ENCODE results near the gene NGFR. TPM values are rescaled to one million over a fixed set of nuclear protein-coding genes. Genes with fewer than 3 reads are reported as not detected.

Gene NGFR
- total RNA-seq, 1 donor from 2014 or later = 1.2 TPM

DNA sequence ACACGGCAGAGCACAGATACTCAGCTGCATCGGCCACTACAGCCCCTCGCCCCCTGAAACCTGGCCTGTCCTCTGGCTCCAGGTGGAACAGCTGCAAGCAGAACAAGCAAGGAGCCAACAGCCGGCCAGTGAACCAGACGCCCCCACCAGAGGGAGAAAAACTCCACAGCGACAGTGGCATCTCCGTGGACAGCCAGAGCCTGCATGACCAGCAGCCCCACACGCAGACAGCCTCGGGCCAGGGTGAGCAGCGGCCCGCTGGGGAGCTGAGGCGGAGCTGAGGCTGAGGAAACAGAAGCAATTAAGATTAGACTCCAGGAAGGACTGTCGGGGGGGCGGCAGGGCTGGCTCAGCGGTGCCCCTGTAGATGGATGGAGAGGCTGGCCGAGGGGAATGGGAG is 16.7 kb downstream of the NGFR start:
- no peaks in the 10 kb centered on the region for H3K36me3 Mint-ChIP-seq (ENCODE audit: low read depth)
- H3K27ac Mint-ChIP-seq = no peak overlapping the region
- no peak for TF ChIP-seq CTCF (IDR thresholded peaks at IDR 0.05)
- H3K27me3 Mint-ChIP-seq = peaks cover 25% of the 10 kb centered on the region
- ChIA-PET CTCF (no interaction called here), POLR2A (no interaction called here)
- H3K4me3 Mint-ChIP-seq = no peak overlapping the region
- no peak for DNase-seq
- no peak for ATAC-seq (ENCODE audit: low read depth)
- H3K9me3 Mint-ChIP-seq = no peaks in the 10 kb centered on the region
- H3K4me1 Mint-ChIP-seq = no peaks in the 10 kb centered on the region
- intact Hi-C loops (cut with micrococcal nuclease) = no loop called here

GRCh38 chr17:49512296-49513043 is 17.4 kb downstream of the NGFR start:
- no peaks in the 10 kb centered on the region for H3K9me3 Mint-ChIP-seq
- ChIA-PET POLR2A (no interaction called here), CTCF (no interaction called here)
- no peak for DNase-seq
- no peak for ATAC-seq (ENCODE audit: low read depth)
- no peak for TF ChIP-seq CTCF (IDR thresholded peaks at IDR 0.05)
- H3K27me3 Mint-ChIP-seq = peaks cover 19% of the 10 kb centered on the region
- no peaks in the 10 kb centered on the region for H3K36me3 Mint-ChIP-seq (ENCODE audit: low read depth)
- no peak overlapping the region for H3K27ac Mint-ChIP-seq
- no peak overlapping the region for H3K4me3 Mint-ChIP-seq
- intact Hi-C loops (cut with micrococcal nuclease) = no loop called here
- no peaks in the 10 kb centered on the region for H3K4me1 Mint-ChIP-seq

DNA sequence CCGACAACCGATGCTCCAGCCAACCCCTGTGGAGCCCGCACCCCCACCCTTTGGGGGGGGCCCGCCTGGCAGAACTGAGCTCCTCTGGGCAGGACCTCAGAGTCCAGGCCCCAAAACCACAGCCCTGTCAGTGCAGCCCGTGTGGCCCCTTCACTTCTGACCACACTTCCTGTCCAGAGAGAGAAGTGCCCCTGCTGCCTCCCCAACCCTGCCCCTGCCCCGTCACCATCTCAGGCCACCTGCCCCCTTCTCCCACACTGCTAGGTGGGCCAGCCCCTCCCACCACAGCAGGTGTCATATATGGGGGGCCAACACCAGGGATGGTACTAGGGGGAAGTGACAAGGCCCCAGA is 17.9 kb downstream of the NGFR start:
- no peak for DNase-seq
- CTCF ChIA-PET = no interaction called here

DNA sequence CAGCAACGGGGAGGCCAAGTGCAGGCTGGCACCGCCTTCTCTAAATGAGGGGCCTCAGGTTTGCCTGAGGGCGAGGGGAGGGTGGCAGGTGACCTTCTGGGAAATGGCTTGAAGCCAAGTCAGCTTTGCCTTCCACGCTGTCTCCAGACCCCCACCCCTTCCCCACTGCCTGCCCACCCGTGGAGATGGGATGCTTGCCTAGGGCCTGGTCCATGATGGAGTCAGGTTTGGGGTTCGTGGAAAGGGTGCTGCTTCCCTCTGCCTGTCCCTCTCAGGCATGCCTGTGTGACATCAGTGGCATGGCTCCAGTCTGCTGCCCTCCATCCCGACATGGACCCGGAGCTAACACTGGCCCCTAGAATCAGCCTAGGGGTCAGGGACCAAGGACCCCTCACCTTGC is 18.5 kb downstream of the NGFR start:
- intact Hi-C loops (cut with micrococcal nuclease) = no loop called here
- no peak overlapping the region for H3K4me3 Mint-ChIP-seq
- ATAC-seq (ENCODE audit: low read depth) (no peak), DNase-seq (no peak)
- H3K27ac Mint-ChIP-seq = no peak overlapping the region
- POLR2A ChIA-PET = no interaction called here
- no peak for TF ChIP-seq CTCF (IDR thresholded peaks at IDR 0.05)
- H3K9me3 Mint-ChIP-seq = no peaks in the 10 kb centered on the region
- H3K27me3 Mint-ChIP-seq = peaks cover 11% of the 10 kb centered on the region
- H3K36me3 Mint-ChIP-seq (ENCODE audit: low read depth) = no peaks in the 10 kb centered on the region
- CTCF ChIA-PET = no interaction called here
- H3K4me1 Mint-ChIP-seq = no peaks in the 10 kb centered on the region

More for the DNA sequence above, 17.9 kb downstream of the NGFR start:
- Mint-ChIP-seq H3K9me3 (no peaks in the 10 kb centered on the region), H3K36me3 (ENCODE audit: low read depth) (no peaks in the 10 kb centered on the region), H3K4me1 (no peaks in the 10 kb centered on the region), H3K4me3 (no peak overlapping the region), H3K27me3 (peaks cover 14% of the 10 kb centered on the region), H3K27ac (no peak overlapping the region)
- no peak for ATAC-seq (ENCODE audit: low read depth)
- TF ChIP-seq CTCF (IDR thresholded peaks at IDR 0.05) = no peak
- POLR2A ChIA-PET = no interaction called here
- intact Hi-C loops (cut with micrococcal nuclease) = no loop called here

DNA sequence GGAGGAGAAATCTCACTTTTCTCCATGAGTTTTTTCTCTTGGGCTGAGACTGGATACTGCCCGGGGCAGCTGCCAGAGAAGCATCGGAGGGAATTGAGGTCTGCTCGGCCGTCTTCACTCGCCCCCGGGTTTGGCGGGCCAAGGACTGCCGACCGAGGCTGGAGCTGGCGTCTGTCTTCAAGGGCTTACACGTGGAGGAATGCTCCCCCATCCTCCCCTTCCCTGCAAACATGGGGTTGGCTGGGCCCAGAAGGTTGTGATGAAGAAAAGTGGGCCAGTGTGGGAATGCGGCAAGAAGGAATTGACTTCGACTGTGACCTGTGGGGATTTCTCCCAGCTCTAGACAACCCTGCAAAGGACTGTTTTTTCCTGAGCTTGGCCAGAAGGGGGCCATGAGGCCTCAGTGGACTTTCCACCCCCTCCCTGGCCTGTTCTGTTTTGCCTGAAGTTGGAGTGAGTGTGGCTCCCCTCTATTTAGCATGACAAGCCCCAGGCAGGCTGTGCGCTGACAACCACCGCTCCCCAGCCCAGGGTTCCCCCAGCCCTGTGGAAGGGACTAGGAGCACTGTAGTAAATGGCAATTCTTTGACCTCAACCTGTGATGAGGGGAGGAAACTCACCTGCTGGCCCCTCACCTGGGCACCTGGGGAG is 19.1 kb downstream of the NGFR start:
- ChIA-PET CTCF (no interaction called here), POLR2A (no interaction called here)
- Mint-ChIP-seq H3K27ac (no peak overlapping the region), H3K36me3 (ENCODE audit: low read depth) (no peaks in the 10 kb centered on the region), H3K4me1 (no peaks in the 10 kb centered on the region), H3K4me3 (no peak overlapping the region), H3K27me3 (peaks cover 7% of the 10 kb centered on the region), H3K9me3 (no peaks in the 10 kb centered on the region)
- DNase-seq (no peak), ATAC-seq (ENCODE audit: low read depth) (no peak)
- intact Hi-C loops (cut with micrococcal nuclease) = no loop called here
- no peak for TF ChIP-seq CTCF (IDR thresholded peaks at IDR 0.05)

Data from activated B cell treated with CpG ODN at 0.5 μM for 24 hours (primary cell).